ENCODE measurements around the gene CCBE1. TPM values are rescaled to one million over a fixed set of nuclear protein-coding genes. Genes with fewer than 3 reads are reported as not detected.
A peak's percentile ranks its signal among the peaks of the same experiment; 100 is the strongest.

CCBE1 gene
- polyA plus RNA-seq, 1 of the 3 experiments (the other 2 are of a cell fraction): 5.0 TPM

DNA sequence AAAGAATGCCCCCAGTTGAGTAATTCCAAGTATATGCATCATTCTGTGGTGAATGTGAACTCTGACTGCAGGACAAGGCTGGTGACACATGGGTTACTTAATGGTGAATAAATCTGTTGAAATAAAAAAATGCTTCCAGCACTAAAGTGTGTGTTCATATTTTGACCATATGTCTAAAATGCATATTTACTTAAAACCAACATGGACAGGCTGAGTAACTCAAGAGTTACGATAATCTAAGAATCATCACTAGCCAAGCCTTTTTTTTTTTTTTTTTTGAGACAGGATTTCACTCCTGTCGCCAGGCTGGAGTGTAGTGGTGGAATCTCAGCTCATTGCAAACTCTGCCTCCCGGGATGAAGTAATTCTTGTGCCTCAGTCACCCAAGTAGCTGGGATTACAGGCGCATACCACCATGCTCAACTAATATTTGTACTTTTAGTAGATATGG, 47.1 kb upstream of the CCBE1 start:
- no peak for DNase-seq
- Histone ChIP-seq H3K27me3 (ENCODE audit: insufficient read depth) (no peaks in the 10 kb centered on the region), H3K4me1 (ENCODE audit: control insufficient read depth in 1 of 2, insufficient read depth in 2 of 2, low read depth in 1 of 2, low read length in 1 of 2) (peaks cover 0 to 31% of the 10 kb centered on the region in 2 experiments; a peak in 2 of 4 replicates), H3K9me3 (peaks cover 6% of the 10 kb centered on the region; the same call in 1 of the 2 replicates), H3F3A (replicated peaks; ENCODE audit: insufficient read depth) (peaks cover 57% of the 10 kb centered on the region), H3K36me3 (replicated peaks in 1 of 2; ENCODE audit: control insufficient read depth in 1 of 2, insufficient read depth in 2 of 2, low read length in 1 of 2) (peaks cover 0 to 4% of the 10 kb centered on the region in 2 experiments), H3K9me2 (no peaks in the 10 kb centered on the region), H4K20me1 (ENCODE audit: insufficient read depth) (no peaks in the 10 kb centered on the region), H3K4me3 (ENCODE audit: low read depth in 2 of 2, low read length in 1 of 2) (no peak overlapping the region), H3K27ac (ENCODE audit: low read depth in 2 of 2, low read length in 1 of 2) (peak overlapping the region in 1 of 2 experiments; percentile 95; a peak in 3 of 4 replicates), H2AFZ (ENCODE audit: low read depth) (no peak overlapping the region), H3K9ac (peak overlapping the region; percentile 67), H3K4me2 (peak overlapping the region; percentile 54; the same call in 1 of the 2 replicates), H3K79me2 (ENCODE audit: insufficient read depth) (no peaks in the 10 kb centered on the region)
- CTCF ChIA-PET: interaction anchor here (1.0 kb wide), 1 partner anchor 26 kb away, joined by 3 read pairs; no protein-coding TSS in a partner anchor
- WGBS (ENCODE audit: low lambda C conversion rate): 20% methylated on average over 4 of the region's 4 CpGs
- POLR2A ChIA-PET: no interaction called here
- TF ChIP-seq GABPA (IDR thresholded peaks at IDR 0.05; ENCODE audit: low read depth): no peak
- TF ChIP-seq TAF1 (IDR thresholded peaks at IDR 0.05; ENCODE audit: borderline replicate concordance, low read depth, low read length): no peak
- peak; percentile 98 for TF ChIP-seq RXRA (IDR thresholded peaks at IDR 0.05; ENCODE audit: borderline replicate concordance, low read depth)
- peak; percentile 52; the same call in 1 of the 2 replicates for TF ChIP-seq MAX (IDR thresholded peaks at IDR 0.05; ENCODE audit: low read depth)
- peak in 1 of 2 experiments; percentile 97; a peak in 2 of 4 replicates for TF ChIP-seq EP300 (IDR thresholded peaks at IDR 0.05; ENCODE audit: borderline replicate concordance in 1 of 2, low read depth in 1 of 2, low read length in 1 of 2)
- TF ChIP-seq JUND (IDR thresholded peaks at IDR 0.05): peak; percentile 93
- TF ChIP-seq SIN3A (IDR thresholded peaks at IDR 0.05; ENCODE audit: borderline replicate concordance, low read depth, low read length): no peak; the same call in 1 of the 2 replicates
- no peak for TF ChIP-seq CHD2 (IDR thresholded peaks at IDR 0.05; ENCODE audit: low read length, partially characterized antibody)
- TF ChIP-seq, protein P1, sequence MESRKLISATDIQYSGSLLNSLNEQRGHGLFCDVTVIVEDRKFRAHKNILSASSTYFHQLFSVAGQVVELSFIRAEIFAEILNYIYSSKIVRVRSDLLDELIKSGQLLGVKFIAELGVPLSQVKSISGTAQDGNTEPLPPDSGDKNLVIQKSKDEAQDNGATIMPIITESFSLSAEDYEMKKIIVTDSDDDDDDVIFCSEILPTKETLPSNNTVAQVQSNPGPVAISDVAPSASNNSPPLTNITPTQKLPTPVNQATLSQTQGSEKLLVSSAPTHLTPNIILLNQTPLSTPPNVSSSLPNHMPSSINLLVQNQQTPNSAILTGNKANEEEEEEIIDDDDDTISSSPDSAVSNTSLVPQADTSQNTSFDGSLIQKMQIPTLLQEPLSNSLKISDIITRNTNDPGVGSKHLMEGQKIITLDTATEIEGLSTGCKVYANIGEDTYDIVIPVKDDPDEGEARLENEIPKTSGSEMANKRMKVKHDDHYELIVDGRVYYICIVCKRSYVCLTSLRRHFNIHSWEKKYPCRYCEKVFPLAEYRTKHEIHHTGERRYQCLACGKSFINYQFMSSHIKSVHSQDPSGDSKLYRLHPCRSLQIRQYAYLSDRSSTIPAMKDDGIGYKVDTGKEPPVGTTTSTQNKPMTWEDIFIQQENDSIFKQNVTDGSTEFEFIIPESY (IDR thresholded peaks at IDR 0.05; ENCODE audit: borderline replicate concordance, low read depth): peak; percentile 74; the same call in 1 of the 2 replicates
- TF ChIP-seq MXI1 (IDR thresholded peaks at IDR 0.05; ENCODE audit: low read depth, low read length): no peak
- TF ChIP-seq FOXJ3 (CRISPR knock-in tag; IDR thresholded peaks at IDR 0.05): no peak
- TF ChIP-seq NFIC (IDR thresholded peaks at IDR 0.05; ENCODE audit: borderline replicate concordance): peak; percentile 55
- TF ChIP-seq TEAD4 (IDR thresholded peaks at IDR 0.05; ENCODE audit: borderline replicate concordance, insufficient read depth): peak; percentile 90
- TF ChIP-seq YY1 (IDR thresholded peaks at IDR 0.05; ENCODE audit: low read depth): 0 out of 2 replicates have a peak, but pooled peaks have one; percentile 44
- no peak for TF ChIP-seq GATA2 (CRISPR knock-in tag; IDR thresholded peaks at IDR 0.05)
- TF ChIP-seq, protein P2, sequence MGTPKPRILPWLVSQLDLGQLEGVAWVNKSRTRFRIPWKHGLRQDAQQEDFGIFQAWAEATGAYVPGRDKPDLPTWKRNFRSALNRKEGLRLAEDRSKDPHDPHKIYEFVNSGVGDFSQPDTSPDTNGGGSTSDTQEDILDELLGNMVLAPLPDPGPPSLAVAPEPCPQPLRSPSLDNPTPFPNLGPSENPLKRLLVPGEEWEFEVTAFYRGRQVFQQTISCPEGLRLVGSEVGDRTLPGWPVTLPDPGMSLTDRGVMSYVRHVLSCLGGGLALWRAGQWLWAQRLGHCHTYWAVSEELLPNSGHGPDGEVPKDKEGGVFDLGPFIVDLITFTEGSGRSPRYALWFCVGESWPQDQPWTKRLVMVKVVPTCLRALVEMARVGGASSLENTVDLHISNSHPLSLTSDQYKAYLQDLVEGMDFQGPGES (IDR thresholded peaks at IDR 0.05; ENCODE audit: low read depth, low read length): no peak
- TF ChIP-seq, protein P3, sequence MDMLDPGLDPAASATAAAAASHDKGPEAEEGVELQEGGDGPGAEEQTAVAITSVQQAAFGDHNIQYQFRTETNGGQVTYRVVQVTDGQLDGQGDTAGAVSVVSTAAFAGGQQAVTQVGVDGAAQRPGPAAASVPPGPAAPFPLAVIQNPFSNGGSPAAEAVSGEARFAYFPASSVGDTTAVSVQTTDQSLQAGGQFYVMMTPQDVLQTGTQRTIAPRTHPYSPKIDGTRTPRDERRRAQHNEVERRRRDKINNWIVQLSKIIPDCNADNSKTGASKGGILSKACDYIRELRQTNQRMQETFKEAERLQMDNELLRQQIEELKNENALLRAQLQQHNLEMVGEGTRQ (IDR thresholded peaks at IDR 0.05; ENCODE audit: borderline replicate concordance, low read depth, low read length): no peak
- TF ChIP-seq, protein P4, sequence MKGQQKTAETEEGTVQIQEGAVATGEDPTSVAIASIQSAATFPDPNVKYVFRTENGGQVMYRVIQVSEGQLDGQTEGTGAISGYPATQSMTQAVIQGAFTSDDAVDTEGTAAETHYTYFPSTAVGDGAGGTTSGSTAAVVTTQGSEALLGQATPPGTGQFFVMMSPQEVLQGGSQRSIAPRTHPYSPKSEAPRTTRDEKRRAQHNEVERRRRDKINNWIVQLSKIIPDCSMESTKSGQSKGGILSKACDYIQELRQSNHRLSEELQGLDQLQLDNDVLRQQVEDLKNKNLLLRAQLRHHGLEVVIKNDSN (IDR thresholded peaks at IDR 0.05; ENCODE audit: borderline replicate concordance, low read depth): no peak
- TF ChIP-seq, protein P5, sequence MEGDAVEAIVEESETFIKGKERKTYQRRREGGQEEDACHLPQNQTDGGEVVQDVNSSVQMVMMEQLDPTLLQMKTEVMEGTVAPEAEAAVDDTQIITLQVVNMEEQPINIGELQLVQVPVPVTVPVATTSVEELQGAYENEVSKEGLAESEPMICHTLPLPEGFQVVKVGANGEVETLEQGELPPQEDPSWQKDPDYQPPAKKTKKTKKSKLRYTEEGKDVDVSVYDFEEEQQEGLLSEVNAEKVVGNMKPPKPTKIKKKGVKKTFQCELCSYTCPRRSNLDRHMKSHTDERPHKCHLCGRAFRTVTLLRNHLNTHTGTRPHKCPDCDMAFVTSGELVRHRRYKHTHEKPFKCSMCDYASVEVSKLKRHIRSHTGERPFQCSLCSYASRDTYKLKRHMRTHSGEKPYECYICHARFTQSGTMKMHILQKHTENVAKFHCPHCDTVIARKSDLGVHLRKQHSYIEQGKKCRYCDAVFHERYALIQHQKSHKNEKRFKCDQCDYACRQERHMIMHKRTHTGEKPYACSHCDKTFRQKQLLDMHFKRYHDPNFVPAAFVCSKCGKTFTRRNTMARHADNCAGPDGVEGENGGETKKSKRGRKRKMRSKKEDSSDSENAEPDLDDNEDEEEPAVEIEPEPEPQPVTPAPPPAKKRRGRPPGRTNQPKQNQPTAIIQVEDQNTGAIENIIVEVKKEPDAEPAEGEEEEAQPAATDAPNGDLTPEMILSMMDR (IDR thresholded peaks at IDR 0.05): no peak
- TF ChIP-seq FOSL2 (IDR thresholded peaks at IDR 0.05; ENCODE audit: borderline replicate concordance, low read depth): peak; percentile 86
- TF ChIP-seq, protein P6, sequence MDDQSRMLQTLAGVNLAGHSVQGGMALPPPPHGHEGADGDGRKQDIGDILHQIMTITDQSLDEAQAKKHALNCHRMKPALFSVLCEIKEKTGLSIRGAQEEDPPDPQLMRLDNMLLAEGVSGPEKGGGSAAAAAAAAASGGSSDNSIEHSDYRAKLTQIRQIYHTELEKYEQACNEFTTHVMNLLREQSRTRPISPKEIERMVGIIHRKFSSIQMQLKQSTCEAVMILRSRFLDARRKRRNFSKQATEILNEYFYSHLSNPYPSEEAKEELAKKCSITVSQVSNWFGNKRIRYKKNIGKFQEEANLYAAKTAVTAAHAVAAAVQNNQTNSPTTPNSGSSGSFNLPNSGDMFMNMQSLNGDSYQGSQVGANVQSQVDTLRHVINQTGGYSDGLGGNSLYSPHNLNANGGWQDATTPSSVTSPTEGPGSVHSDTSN (IDR thresholded peaks at IDR 0.05): peak; percentile 90
- TF ChIP-seq FOXM1 (IDR thresholded peaks at IDR 0.05; ENCODE audit: low read depth): peak; percentile 90
- TF ChIP-seq POLR2AphosphoS5 (IDR thresholded peaks at IDR 0.05; ENCODE audit: low read depth, low read length): peak; percentile 73; the same call in 1 of the 2 replicates
- no peak for TF ChIP-seq RCOR1 (IDR thresholded peaks at IDR 0.05; ENCODE audit: low read length)
- TF ChIP-seq RAD21 (IDR thresholded peaks at IDR 0.05; ENCODE audit: low read length): no peak
- peak; percentile 97 for TF ChIP-seq TCF12 (IDR thresholded peaks at IDR 0.05)
